ENCODE results near the gene ERBB4.

GRCh38 chr2:211494085-211494484, 1044.5 kb downstream of the ERBB4 start:
- TF ChIP-seq, protein P1, sequence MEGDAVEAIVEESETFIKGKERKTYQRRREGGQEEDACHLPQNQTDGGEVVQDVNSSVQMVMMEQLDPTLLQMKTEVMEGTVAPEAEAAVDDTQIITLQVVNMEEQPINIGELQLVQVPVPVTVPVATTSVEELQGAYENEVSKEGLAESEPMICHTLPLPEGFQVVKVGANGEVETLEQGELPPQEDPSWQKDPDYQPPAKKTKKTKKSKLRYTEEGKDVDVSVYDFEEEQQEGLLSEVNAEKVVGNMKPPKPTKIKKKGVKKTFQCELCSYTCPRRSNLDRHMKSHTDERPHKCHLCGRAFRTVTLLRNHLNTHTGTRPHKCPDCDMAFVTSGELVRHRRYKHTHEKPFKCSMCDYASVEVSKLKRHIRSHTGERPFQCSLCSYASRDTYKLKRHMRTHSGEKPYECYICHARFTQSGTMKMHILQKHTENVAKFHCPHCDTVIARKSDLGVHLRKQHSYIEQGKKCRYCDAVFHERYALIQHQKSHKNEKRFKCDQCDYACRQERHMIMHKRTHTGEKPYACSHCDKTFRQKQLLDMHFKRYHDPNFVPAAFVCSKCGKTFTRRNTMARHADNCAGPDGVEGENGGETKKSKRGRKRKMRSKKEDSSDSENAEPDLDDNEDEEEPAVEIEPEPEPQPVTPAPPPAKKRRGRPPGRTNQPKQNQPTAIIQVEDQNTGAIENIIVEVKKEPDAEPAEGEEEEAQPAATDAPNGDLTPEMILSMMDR (IDR thresholded peaks at IDR 0.05; ENCODE audit: low read depth, low read length, poor library complexity, severe bottlenecking): no peak
- no peak for TF ChIP-seq EZH2phosphoT487 (IDR thresholded peaks at IDR 0.05; ENCODE audit: borderline replicate concordance, low read length)

All from DOHH2 (cell line).